HepG2 (cell line): Measurements from ENCODE around the gene LYRM7. TPM values are rescaled to one million over a fixed set of nuclear protein-coding genes. Genes with fewer than 3 reads are reported as not detected.

ENCODE experiments used
- ARID2 ChIP-seq: sonication (generic); formaldehyde crosslinking; IDR thresholded peaks from 2 replicates; pipeline ENCODE4 v1.8.1; 2022; ENCODE audit warnings: mild to moderate bottlenecking, missing genetic modification reagents, borderline replicate concordance
- ARNTL ChIP-seq: sonication (generic); formaldehyde crosslinking; IDR thresholded peaks from 2 replicates; pipeline ENCODE4 v1.4.0; 2020; ENCODE audit warnings: mild to moderate bottlenecking, missing genetic modification reagents
- CBX5 ChIP-seq: sonication (generic); formaldehyde crosslinking; IDR thresholded peaks from 2 replicates; pipeline ENCODE4 v1.4.0; 2020; ENCODE audit warnings: missing genetic modification reagents, borderline replicate concordance
- ELF1 ChIP-seq: sonication (generic); formaldehyde crosslinking; IDR thresholded peaks from 2 replicates; pipeline ENCODE4 v1.4.0; 2020; ENCODE audit warnings: missing genetic modification reagents
- ELF3 ChIP-seq: IDR thresholded peaks from 2 replicates; pipeline ENCODE4 v1.6.1; 2016; ENCODE audit warnings: missing genetic modification reagents, missing compliant biosample characterization
- FOXA3 ChIP-seq: IDR thresholded peaks from 2 replicates; pipeline ENCODE4 v1.6.1; 2016; ENCODE audit warnings: missing genetic modification reagents, missing compliant biosample characterization
- HHEX ChIP-seq: IDR thresholded peaks from 2 replicates; pipeline ENCODE4 v1.6.1; 2016; ENCODE audit warnings: control low read depth
- HNRNPUL1 ChIP-seq: fragments of 200-400 bp; formaldehyde crosslinking; IDR thresholded peaks from 2 replicates; pipeline ENCODE4 v1.6.1; 2017; ENCODE audit warnings: low read depth, mild to moderate bottlenecking, low read length, moderate library complexity
- HOXA5 ChIP-seq: sonication (generic); formaldehyde crosslinking; IDR thresholded peaks from 2 replicates; pipeline ENCODE4 v1.4.0; 2020; ENCODE audit warnings: missing genetic modification reagents
- IRF2 ChIP-seq: IDR thresholded peaks from 2 replicates; pipeline ENCODE4 v1.6.1; 2018; ENCODE audit warnings: missing genetic modification reagents, missing compliant biosample characterization
- KLF11 ChIP-seq: IDR thresholded peaks from 2 replicates; pipeline ENCODE4 v1.6.1; 2016; ENCODE audit warnings: missing compliant biosample characterization
- NFYB ChIP-seq: sonication (generic); formaldehyde crosslinking; IDR thresholded peaks from 2 replicates; pipeline ENCODE4 v1.4.0; 2020; ENCODE audit warnings: missing genetic modification reagents
- SIN3A ChIP-seq: IDR thresholded peaks from 2 replicates; pipeline ENCODE4 v1.6.1; 2011; ENCODE audit warnings: low read depth, mild to moderate bottlenecking, control low read depth, low read length, borderline replicate concordance
- SMAD9 ChIP-seq: sonication (generic); formaldehyde crosslinking; IDR thresholded peaks from 2 replicates; pipeline ENCODE4 v1.5.1; 2020; ENCODE audit warnings: mild to moderate bottlenecking, missing genetic modification reagents
- SRSF1 ChIP-seq: fragments of 200-400 bp; formaldehyde crosslinking; optimal IDR thresholded peaks from 2 replicates; pipeline ENCODE3; 2017; ENCODE audit warnings: mild to moderate bottlenecking, low read depth, low read length, moderate library complexity
- SSRP1 ChIP-seq: IDR thresholded peaks from 2 replicates; pipeline ENCODE4 v1.6.1; 2016; ENCODE audit warnings: control low read depth
- STAG1 ChIP-seq: sonication (generic); formaldehyde crosslinking; IDR thresholded peaks from 2 replicates; pipeline ENCODE4 v1.4.0; 2020; ENCODE audit warnings: missing genetic modification reagents
- TBX2 ChIP-seq: sonication (generic); formaldehyde crosslinking; IDR thresholded peaks from 2 replicates; pipeline ENCODE4 v1.5.0; 2020; ENCODE audit warnings: missing genetic modification reagents, mild to moderate bottlenecking, borderline replicate concordance
- TFDP2 ChIP-seq: sonication (generic); formaldehyde crosslinking; IDR thresholded peaks from 2 replicates; pipeline ENCODE4 v1.4.0; 2020; ENCODE audit warnings: missing genetic modification reagents
- YY1 ChIP-seq: IDR thresholded peaks from 2 replicates; pipeline ENCODE4 v1.6.1; 2011; ENCODE audit warnings: low read length, low read depth, moderate library complexity, mild to moderate bottlenecking; ENCODE audit not compliant: insufficient read depth, insufficient replicate concordance
- ZBTB3 ChIP-seq: sonication (generic); formaldehyde crosslinking; IDR thresholded peaks from 2 replicates; pipeline ENCODE4 v1.4.0; 2020; ENCODE audit warnings: low read depth, mild to moderate bottlenecking, moderate library complexity, missing genetic modification reagents, borderline replicate concordance
- ZFP62 ChIP-seq: sonication (generic); formaldehyde crosslinking; IDR thresholded peaks from 2 replicates; pipeline ENCODE4 v1.4.0; 2020; ENCODE audit warnings: missing genetic modification reagents
- ZFP91 ChIP-seq: sonication (generic); formaldehyde crosslinking; IDR thresholded peaks from 2 replicates; pipeline ENCODE4 v1.9.0; 2022; ENCODE audit warnings: missing genetic modification reagents, mild to moderate bottlenecking, borderline replicate concordance
- ZNF280D ChIP-seq: sonication (generic); formaldehyde crosslinking; IDR thresholded peaks from 2 replicates; pipeline ENCODE4 v1.5.1; 2020; ENCODE audit warnings: mild to moderate bottlenecking, missing genetic modification reagents
- ZNF572 ChIP-seq: sonication (generic); formaldehyde crosslinking; IDR thresholded peaks from 2 replicates; pipeline ENCODE4 v1.5.1; 2020; ENCODE audit warnings: mild to moderate bottlenecking, missing genetic modification reagents
- ZNF598 ChIP-seq: sonication (generic); formaldehyde crosslinking; IDR thresholded peaks from 2 replicates; pipeline ENCODE4 v1.5.1; 2020; ENCODE audit warnings: mild to moderate bottlenecking, missing genetic modification reagents, borderline replicate concordance
- polyA plus RNA-seq, 8 experiments: library from polyadenylated mRNA; depleted of rRNA in 3 of 8; stranded (reverse) in 7 of 8; unstranded in 1 of 8; fragments of >200 nt; fragmentation: Illumina TruSeq in 4 of 8; extraction: Trizol in 4 of 8; gene quantifications; 2 replicates each; pipeline versions ENCODE4 v1.2.1 to v1.2.3, GENCODE V29; 2011 to 2016; ENCODE audit warnings: low read depth in 4 of 8, missing spikeins in 1 of 8, mixed read lengths in 1 of 8; ENCODE audit not compliant: insufficient read depth in 1 of 8
- total RNA-seq, 5 experiments: library from RNA; depleted of rRNA; stranded (reverse); fragments of >200 nt; fragmentation: Illumina TruSeq; extraction: Trizol; gene quantifications; 2 replicates each; pipeline ENCODE4 v1.2.3, GENCODE V29; 2016; ENCODE audit warnings: low read depth in 1 of 5

The LYRM7 gene
- total and polyA plus RNA-seq, 2 of the 13 experiments (the other 11 are each of a cell fraction or from before 2014, with no cell fraction given) = 3.0 to 5.5 TPM

- TF ChIP-seq ARID2 (CRISPR knock-in tag) (no peak), SMAD9 (CRISPR knock-in tag) (no peak), FOXA3 (CRISPR knock-in tag) (peak; percentile 46; the same call in 1 of the 2 replicates), ZFP62 (CRISPR knock-in tag) (no peak), ZNF572 (CRISPR knock-in tag) (no peak), ZNF598 (CRISPR knock-in tag) (peak; percentile 30; the same call in 1 of the 2 replicates), CBX5 (CRISPR knock-in tag) (peak; percentile 7; the same call in 1 of the 2 replicates), ARNTL (no peak), SIN3A (peak; percentile 91; the same call in 1 of the 2 replicates), HNRNPUL1 (no peak), TBX2 (CRISPR knock-in tag) (peak; percentile 73), SSRP1 (CRISPR knock-in tag) (peak; percentile 72; the same call in 1 of the 2 replicates), SRSF1 (peak; percentile 52), ZBTB3 (CRISPR knock-in tag) (no peak), HHEX (CRISPR knock-in tag) (0 out of 2 replicates have a peak, but pooled peaks have one; percentile 37), ELF3 (CRISPR knock-in tag) (peak; percentile 35; the same call in 1 of the 2 replicates), STAG1 (no peak), ELF1 (CRISPR knock-in tag) (peak; percentile 73), NFYB (CRISPR knock-in tag) (peak; percentile 89), YY1 (peak; percentile 99), IRF2 (CRISPR knock-in tag) (peak; percentile 83), KLF11 (CRISPR knock-in tag) (0 out of 2 replicates have a peak, but pooled peaks have one; percentile 52), ZFP91 (CRISPR knock-in tag) (peak; percentile 61; the same call in 1 of the 2 replicates), TFDP2 (peak; percentile 64), HOXA5 (CRISPR knock-in tag) (no peak; the same call in 1 of the 2 replicates), ZNF280D (no peak)
These were observed at the start of gene LYRM7 (continued) for GRCh38 chr5:131170540-131171275.
